NCI-H748 (cell line): ENCODE data around the gene USP31.

ENCODE experiments used
- DNase-seq: peaks from one replicate; lab custom pipeline; 2025; ENCODE audit not compliant: unreplicated experiment; lab: John Stamatoyannopoulos, UW

Gene USP31

GRCh38 chr16:23134274-23134673, 15.0 kb downstream of the USP31 start:
- DNase-seq, result no peak

DNA sequence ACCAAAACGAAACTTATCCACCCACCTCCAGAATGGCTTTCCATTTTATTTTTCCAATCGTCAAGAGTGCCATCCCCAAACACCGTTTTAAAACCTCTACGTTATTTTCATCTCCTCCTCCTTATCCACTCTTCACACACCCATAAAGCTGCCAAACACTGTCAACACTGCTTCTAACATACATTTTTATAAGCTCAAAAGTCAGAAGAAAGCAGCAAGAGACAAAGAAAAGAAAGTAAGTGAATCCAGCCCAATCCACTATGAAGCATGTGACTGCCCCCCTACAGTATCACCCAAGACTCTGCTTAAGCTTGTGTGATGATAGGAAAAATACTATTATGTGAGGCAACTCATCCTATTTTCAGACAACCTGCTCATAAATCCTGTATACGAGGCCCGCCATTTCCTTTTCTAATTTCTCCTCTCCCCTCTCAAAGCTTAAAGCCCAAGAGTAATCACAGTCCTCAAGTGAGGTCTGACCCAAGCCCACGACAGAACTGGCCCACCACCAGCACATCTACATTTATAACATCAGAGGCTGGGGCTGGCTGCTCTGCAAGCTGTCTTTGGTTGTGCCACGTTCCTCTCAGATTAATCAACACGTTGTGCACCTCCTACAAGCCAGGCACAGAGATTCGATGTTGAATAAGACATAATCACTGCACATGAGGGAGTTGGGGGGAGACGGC, 16.3 kb downstream of the USP31 start:
- DNase-seq, result no peak

GRCh38 chr16:23131931-23132621, 17.2 kb downstream of the USP31 start:
- peak; percentile 17 for DNase-seq

GRCh38 chr16:23131436-23131835, 17.8 kb downstream of the USP31 start:
- peak; percentile 12 for DNase-seq

GRCh38 chr16:23131036-23131435, 18.2 kb downstream of the USP31 start:
- no peak for DNase-seq

DNA sequence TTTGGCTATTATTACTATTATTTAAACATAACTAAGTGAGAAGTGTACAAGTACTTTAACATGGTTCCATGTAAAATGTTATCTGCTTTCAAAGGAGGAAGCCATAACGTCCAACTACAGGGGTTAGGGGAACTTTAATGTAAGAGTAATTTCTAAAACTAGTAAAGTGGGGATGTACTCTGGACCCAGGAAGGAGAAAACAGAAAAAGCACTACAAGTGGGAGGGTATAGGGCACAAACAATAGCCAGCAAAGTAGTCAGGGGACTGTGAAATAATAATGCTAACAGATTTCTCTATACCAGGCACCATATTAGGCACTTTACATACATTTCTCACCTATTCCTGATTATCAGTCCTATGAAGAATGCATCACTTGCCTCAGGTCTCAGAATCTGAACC, 19.6 kb downstream of the USP31 start:
- DNase-seq, result no peak

DNA sequence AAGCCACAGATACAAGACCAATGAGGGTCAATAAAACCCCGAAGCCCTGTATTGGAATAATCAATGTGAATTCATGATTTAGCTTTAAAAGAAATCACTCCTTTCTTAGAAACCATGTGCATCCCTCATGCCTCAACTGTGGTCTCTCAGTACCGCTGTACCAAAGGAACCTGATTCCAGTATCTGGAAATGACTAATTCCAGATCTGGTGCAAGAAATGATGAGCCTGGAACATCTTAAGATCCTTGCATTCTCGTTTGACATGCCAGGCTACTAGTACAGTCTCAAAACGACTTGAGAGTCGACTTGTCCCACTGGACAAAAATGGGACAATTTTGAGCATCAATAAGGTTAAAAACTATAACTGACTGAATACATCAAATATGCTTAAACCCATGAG, 21.2 kb downstream of the USP31 start:
- no peak for DNase-seq

- DNase-seq, result no peak
These were observed 24.0 kb downstream of the USP31 start for GRCh38 chr16:23125277-23125676.

DNA sequence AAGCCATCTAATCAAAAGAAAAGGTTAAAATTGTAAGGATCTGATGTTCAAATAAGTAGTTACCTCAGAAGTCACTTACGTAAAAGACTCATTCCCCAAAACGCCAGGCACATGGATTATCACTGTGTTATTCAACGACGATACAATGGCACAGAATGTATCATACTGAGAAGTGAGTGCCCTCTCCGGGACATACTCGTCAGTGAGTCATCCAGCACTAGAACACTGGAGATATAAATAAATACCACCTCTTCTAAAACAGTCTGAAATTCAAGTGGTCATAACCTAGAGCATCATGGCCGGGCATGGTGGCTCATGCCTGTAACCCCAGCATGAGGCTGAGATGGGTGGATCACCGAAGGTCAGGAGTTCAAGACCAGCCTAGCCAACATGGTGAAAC, 24.9 kb downstream of the USP31 start:
- DNase-seq, result no peak

DNA sequence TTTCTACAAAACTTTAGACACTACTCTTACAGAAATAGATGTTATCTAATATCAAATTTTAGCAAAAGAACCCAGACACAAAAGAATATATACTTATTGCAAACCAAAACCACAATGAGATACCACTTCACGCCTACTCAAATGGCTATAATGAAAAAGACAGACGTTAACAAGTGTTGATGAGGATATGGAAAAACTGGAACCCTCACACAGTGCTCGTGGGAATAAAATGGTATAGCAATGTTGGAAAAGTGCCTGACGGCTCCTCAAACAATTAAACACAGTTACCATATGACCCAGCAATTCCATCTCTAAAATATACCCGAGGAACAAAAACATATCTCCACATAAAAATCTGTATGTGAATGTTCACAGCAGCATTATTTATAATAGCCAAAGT, 27.1 kb downstream of the USP31 start:
- no peak for DNase-seq

DNA sequence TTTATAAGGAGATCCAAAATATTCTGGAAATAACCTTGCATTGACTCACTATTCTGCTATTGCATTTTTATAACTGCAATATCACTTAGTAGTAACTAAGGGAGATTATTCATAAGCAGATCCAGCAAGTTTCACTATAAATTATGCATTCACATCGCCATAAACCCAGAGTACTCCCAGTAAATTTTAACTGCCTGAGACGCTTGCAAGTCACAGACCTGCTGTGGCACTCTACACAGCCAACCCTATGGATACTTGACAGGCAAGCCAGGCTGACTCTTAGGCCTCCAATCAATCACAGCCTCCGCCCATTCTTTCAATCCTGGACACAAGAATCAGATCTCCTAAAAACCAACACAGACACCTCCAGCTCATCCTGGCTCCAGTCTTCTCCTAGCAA, 28.2 kb downstream of the USP31 start:
- DNase-seq, result no peak

DNA sequence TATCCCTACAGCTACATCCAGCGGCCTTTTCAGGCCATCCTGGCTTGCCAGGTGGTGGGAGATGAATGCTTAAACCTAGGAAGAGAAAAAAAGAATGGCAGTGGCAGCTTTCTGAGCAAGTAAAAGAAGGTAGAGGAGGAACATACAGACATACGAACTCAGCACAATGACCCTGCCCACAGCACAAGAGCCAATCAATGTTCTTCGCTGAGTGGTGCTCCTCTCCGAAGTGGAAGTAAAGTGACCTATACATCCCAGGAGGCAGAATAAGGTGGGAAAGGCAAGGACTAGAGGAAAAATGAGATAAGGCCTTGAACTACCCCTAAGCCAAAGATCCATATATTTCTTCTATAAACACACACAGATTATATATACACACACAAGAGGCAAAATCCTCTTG, 28.7 kb downstream of the USP31 start:
- DNase-seq, result no peak

GRCh38 chr16:23119570-23119969, 29.7 kb downstream of the USP31 start:
- no peak for DNase-seq

DNA sequence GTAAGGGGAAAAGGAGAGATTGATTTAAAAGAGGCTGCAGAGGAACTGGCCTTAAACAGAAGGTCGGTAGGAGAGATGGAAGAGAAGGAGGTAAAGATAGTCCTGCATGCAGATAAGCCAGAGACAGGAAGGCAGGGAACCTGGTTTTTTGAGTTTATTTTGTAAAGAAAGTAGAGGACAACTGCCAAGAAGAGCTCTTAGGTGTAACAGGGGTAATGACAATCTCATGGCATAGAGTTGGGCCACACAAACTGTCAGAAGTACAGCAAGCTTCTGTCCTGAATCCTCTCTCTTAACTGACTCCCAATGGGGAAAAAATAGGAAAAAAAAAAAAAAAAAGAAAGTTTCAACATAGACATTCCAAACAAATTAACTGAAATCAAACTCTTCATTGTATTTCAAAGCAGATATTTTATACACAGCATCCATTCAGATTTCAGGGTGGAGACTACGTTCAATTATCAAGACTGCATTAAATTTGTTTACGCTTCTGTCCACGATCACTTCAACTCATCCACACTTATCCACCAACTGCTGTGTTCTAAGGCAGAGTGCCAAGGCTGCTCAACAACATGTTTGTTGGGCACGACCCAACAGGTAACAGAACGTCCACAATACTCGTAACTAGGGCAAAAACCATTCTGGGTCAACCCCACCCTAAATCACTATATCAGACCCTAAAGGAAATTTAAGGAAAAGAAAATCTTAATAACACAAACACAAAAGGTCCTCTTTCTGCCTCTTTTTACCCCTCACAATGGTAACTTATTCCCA, 34.9 kb downstream of the USP31 start:
- peak; percentile 86 for DNase-seq

- DNase-seq, result no peak
These were observed 36.1 kb downstream of the USP31 start for GRCh38 chr16:23113185-23113584.

DNA sequence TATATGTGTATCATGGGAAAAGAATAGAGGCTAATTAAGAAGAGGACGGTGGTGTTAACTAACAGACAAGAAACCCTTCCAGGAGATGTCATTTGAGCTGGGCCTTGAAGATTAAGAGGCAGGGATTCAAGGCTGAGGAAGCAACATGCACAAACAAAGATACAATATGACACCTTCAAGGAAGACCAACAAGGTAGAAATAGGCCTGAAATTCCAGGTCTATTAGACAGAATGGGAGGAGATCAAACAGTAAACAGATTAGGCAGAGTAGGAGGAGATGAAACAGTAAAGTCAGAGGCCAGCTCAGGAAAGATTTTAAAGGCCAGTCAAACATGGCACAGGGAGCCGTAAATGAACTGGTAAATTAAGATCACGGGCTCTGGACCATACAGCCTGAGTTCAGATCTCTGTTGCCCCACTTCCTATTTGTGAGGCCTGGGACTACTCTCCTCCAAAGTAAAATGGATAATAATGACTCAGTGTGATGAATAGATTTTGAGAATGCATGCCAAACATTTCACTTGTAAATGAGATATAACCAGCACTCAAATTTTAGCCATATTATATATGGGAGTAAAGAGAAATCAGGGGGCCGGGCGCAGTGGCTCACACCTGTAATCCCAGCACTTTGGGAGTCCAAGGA, 38.9 kb downstream of the USP31 start:
- no peak for DNase-seq

DNA sequence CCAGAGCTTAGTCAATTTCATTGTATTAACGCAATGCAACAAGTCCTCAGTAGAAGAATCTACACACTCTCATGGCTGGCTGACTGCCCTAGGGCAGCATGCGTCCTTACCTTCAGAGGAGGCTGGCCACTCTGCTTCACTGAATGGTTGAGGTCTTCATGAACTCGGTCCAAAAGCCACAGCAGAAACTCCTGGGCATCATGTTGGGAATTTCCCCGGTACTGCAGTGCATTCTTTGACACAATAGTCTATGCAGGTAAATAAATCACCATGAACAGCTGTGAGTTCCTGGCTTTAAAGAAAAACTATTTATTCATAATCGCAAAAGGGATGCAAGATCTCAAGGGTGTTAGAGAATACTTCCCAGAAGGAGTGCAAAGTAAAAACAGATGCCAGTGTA, 41.3 kb downstream of the USP31 start:
- no peak for DNase-seq

DNA sequence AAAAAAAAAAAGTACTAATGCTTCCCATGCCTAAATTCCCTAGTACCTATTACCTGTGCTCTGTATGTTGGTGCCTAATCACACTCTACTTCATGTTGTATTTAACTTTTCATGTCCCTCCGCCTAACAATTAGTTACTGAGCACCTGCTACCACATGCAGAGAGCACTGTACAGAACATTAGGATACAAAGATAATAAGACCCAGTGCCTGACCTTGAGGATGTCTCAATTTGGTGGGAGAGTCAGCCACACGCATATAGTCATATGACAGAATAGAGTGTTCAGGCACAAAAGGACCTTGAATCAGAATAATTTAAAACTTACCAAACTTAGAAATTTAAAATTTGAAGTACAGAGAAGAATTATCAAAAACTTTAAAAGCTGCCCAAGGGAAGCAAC, 42.1 kb downstream of the USP31 start:
- DNase-seq, result peak; percentile 56

DNA sequence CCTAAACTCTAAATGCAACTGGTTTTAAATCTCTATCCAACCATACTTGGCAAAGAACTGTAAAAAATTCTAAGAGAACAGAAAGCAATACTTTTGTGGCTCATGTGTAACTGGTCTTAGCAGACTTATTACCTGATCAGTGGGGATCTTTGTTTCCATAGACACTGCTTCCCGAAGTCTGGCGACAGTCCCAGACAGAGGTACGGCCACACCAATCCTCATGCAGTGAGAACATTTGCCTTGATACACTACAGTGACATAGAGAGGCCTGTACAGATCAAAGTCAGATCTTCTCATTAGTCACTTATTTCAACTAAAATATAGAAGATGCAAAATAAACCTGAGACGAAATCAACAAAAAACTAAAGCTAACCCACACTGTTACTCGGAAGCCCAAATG, 43.9 kb downstream of the USP31 start:
- DNase-seq, result no peak

DNA sequence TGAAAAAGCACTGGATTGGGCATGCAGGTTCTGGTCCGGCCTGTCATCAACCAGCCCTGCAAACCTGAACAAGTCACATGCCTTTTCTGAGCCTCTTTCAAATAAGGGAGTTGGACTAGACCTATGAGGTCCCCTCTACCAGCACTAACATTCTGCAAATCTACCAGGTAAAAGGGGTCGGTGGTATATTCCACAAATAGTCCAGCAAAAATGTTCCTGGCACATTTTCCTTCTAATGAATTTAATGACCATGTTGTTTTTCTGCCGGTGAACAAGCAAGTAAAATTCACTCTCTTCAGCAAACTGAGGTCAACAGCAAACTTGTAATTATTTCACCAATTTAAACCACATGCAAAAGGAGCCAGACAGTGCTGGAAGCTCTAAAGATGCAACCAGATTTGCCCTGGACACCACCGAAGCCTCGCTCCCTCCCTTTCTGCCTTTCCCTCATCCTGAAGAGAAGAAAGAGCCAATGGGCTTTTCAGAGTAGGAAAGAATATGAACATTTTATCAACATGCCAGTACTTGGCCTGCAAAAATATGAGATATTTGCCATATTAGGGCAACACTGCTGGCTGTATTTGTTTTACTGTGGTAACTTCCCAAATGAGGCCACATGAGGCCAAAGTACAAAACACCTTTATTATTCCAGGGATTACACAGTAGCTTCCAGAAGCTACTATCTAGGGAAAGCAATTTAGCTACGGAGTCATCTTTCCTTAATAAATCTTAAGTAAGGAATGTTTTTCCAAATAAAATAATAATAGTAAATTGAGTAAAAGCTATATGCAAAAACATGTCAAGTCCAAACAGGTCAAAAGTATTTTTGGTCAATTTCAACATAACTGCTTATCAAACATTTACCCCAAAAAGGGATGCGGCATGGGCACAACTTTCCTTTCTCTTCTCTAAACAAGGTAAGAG, 45.0 kb downstream of the USP31 start:
- DNase-seq, result no peak

GRCh38 chr16:23103603-23104002, 45.6 kb downstream of the USP31 start:
- DNase-seq, result no peak
